GM19467 (cell line): ENCODE measurements around the gene CNOT10.

Source experiments
- ATAC-seq: cut with Tn5 transposase; IDR thresholded peaks from one replicate; pipeline ENCODE4 v1.9.1; 2021; ENCODE audit warnings: mild to moderate bottlenecking, moderate library complexity; ENCODE audit not compliant: unreplicated experiment

The CNOT10 gene

DNA sequence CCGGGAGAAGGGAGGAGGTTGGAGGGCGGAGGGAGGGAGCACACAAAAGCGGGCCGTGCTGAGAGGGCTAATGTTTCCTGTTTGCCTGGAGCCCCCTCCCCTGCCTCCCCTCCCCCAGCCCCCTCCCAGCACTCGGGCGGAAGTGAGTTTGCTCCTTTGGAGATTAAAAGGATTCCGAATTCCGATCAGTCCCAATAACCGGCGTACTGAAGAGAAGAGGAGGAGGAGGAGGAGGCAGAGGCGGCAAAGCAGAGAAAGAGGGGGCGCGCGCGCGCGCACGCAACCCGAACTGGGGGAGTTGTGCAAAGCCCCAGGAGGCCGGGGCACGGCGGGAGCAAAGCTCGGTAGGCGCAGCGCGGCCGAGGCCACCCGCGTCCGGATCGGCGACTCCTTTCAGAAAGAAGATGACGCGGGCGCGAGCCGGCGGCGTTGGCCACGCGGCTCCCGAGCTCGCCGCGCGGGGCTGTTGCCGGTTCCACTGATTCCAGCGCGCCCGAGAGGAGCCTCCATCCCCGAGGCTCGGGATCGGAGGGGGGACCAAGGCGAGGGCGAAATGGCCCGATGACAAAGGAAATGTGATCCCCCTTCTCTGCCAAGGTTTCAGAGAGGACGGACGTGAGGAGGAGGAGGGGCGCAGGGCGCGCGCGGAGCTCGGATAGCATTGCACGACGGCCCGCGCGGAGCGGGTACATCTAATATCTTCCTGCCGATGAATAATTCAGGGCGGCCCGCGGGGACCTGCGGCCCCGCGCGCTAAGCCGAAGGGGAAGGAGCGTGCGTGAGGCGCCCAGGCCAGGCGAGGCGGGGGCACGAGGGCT lies 131.7 kb downstream of the CNOT10 start:
- ATAC-seq: no peak

DNA sequence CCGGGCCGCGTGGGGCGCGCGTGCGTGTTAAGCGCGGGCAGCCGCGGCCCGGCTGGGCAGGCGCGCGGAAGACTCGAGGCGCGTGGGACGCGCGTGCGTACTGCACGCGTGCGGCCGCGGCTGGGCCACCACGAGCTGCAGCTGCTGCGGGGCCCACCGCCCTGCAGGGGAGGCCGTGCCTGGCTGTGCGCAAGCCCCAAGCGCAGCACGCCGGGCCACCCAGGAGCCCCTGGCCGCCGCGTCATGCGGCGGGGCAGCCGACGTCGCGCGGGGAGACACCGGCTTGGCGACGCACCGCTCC lies 132.2 kb downstream of the CNOT10 start:
- no peak for ATAC-seq

DNA sequence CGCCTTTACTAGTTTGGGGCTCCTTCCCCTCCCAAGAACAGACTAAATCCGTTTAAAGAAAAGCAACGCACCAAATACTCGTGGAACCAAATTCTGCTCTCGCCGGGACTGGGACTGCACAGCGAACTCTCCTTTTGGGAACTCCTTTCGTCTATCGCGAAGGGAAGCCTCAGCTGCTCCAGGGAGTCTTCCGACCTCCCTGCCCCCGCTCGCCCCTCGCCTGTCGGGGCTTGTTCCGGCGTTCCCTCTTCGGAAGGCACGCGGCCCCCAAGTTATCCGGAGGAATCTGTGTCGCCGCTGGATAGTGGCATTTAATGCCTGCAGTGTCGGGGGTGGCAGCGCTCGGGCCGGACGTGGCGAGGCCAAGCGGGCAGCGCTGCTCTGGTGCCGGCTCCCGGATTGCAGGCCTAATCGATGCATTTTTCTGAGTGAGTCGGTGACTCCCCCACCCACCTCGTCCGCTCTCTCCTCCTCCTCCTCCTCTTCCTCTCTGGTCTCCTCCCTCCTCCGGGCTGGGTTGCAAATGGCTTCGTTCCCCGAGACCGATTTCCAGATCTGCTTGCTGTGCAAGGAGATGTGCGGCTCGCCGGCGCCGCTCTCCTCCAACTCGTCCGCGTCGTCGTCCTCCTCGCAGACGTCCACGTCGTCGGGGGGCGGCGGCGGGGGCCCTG lies 132.7 kb downstream of the CNOT10 start, which contains the start of gene TRIM71:
TSS of gene TRIM71 (plus strand) at position 440 of the 671 bp plus-strand sequence. CDS start at position 524, 84 bp downstream.
- no peak for ATAC-seq

DNA sequence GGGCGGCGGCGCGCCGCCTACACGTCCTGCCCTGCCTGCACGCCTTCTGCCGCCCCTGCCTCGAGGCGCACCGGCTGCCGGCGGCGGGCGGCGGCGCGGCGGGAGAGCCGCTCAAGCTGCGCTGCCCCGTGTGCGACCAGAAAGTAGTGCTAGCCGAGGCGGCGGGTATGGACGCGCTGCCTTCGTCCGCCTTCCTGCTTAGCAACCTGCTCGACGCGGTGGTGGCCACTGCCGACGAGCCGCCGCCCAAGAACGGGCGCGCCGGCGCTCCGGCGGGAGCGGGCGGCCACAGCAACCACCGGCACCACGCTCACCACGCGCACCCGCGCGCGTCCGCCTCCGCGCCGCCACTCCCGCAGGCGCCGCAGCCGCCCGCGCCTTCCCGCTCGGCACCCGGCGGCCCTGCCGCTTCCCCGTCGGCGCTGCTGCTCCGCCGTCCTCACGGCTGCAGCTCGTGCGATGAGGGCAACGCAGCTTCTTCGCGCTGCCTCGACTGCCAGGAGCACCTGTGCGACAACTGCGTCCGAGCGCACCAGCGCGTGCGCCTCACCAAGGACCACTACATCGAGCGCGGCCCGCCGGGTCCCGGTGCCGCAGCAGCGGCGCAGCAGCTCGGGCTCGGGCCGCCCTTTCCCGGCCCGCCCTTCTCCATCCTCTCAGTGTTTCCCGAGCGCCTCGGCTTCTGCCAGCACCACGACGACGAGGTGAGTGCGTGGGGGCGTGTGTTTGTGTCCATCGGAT lies 133.4 kb downstream of the CNOT10 start:
- no peak for ATAC-seq

DNA sequence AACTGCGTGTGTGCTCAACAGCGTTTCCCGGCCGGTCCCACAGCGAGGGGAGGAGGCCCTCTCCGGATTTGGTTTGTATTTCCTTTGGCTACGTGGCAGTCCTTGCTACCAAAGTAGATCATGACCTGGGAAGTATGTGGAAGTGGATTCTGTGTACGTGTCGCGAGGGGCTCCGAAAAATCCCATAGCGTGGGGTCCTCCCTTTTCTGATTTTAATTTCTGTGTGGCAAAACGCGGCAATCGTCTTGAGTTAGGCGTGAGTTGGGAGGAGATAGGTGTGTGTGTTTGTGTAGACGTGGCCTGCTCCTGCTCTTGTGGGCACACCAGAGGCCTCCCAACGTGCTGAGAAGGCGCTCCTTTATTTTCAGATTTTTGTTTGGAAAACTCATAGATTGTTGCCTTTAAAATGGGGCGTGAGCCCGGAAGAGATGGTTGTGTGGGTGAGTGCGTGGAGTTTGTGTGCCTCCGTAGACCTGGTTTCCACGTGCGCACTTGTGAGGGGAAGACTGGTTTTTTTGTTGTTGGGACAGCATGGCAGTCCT lies 134.1 kb downstream of the CNOT10 start:
- ATAC-seq: no peak

DNA sequence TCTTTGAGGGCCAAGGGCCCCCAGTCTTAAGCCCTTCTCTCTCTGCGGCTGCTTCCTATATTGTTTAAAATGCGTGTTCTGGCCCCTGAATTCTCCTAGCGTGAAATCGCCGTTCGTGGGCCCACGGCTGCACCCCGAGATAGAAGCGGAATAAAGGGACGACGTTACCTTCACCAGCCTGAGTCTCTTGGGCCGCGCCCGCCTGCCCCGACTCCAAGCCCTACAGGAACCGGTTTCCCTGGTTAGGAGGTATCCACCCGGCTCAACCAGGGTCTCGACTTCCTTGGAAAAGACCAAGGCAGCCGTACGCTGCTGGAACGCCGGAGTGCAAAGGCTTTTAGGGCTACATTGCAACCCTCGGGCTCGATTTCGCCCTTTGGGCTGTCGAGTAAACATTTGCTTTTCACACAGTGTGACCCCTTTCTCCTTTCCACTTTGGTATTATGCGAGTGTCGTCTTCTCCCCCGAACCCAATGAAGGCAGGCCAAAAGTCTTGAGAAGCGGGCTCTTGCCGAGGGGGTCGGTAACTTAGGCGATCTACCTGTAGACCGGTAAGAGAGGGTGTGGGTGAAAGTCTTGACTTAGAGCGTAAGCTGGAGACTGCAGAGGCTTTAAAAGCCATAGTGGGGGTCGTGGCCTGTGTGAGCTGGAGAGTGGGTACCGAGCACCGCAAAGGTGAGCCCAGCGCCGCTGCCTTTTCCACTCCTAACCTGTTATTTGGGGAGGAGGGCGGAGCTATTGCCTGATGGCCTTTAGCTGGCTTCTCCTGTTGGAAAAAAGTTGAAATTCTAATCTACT lies 134.8 kb downstream of the CNOT10 start:
- no peak for ATAC-seq

DNA sequence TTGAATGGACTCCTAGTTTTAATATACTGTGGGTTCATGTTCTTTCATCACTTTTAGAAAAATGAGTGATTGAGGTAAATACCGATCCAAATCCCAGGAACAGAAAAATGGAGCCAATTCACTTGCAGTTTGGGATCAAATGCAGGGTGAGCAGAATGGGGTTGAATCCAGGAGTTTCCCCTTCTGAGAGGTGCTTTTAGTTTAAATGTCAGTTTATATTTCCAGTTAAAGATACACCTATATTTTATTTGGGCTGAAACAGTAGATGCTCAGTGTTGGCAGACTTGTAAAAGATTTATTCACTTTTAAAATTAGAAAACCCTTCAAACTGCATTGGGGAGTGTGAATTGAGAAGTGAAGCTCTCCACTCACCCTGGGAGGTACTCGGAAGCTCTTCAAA lies 135.4 kb downstream of the CNOT10 start:
- no peak for ATAC-seq

DNA sequence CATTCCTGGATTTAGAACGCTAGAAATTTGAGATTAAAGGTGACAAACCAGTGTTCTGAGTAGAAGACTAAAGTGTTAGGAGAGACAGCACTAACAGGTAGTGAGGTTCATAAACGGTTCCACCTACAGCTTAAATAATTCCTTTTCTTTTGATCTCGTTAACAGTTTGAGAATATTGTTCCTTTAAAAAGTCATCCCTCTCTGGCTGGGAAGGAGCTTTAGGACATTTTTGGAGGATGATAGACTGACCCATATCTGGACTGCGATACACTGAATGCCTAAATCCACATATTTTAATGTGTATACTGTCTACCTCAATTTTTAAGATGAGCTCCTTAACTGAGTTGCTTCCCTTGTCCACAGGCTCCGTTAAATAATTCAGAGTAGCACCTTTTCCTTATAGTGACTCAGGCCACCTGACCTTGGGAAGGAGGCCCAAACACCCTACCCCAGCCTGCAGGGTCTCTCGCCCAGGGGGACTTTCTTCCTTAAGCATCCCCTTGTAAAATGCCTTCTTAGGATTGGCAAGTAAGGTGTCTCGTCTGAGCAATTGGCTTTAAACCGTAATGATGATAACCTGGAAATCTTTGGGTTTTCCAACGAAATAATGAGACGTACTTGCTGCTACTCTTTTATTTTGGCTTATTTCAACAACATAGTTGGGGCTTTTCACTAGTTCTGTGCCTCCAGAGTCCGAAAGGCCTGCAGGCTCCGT lies 136.1 kb downstream of the CNOT10 start:
- ATAC-seq: no peak

DNA sequence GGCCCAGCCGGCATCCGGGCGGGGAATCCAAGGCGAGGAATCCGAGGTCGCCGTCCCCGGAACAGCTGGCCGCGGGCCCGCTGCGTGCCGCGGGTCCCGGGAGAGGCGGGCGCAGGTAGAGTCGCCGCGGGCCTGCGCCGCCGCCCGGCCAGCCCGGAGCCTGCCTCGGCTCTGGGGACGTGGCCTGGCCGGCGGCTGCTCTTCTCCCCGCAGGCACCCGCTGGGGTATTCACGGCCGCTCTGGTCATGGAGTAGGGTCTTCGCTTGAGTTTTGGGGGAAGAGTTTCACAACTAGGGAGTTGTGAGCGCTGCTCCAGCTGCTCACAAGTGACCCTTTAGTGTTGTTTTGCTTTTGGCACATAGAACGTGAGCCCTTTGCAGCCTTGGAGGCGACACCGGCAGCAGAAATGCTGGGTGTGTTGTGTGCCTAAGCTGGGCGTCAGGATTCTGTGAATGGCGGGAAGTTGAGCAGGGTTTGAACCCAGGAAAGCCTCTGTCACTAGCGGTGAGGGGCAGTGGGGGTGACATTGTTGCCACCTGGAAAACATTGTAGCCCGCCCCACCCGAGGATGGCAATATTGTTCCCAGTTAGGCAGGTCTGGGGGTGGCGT lies 136.8 kb downstream of the CNOT10 start:
- ATAC-seq: no peak

DNA sequence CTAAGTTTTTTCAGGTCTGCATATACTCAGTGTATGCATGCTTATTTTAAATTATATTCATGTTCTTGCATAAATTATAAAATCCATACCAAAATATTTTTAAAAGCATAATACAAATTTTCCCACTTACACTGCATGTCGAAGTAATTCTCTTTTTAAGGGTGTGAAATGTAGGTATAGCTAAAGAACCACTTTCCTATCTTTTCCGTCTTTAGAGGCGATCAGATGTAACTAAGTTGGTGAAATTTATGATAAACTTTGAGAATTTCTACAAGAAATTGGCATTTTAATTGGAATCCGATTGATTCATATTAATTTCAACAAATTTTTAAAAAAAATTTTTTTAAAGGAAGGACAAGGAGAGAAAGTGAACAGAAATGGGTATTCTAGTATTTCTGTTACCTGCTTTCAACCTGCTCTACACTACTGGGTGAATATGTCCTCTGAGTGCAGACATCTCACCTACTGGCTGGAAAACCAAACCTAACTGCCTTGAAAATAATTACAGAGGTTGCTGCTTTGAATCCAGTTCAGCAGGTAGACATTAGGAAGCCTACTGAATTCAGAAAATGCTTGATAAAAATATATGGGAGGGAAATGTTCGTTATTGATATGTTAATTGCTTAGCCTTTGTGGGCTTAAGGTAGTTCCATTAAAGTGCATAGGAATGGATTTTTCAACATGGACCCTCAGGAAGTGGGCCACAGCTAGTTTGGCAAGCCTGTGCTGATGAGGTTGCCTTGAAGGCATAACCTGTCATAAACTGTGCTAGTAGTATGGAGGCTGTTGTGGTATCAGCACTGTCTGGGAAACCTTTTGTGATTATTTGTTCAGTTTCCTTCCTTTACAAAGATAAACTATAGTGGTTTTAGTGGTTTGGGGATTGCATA lies 137.9 kb downstream of the CNOT10 start:
- ATAC-seq: no peak
